ENCODE measurements around the gene SPATA25.

Gene SPATA25

DNA sequence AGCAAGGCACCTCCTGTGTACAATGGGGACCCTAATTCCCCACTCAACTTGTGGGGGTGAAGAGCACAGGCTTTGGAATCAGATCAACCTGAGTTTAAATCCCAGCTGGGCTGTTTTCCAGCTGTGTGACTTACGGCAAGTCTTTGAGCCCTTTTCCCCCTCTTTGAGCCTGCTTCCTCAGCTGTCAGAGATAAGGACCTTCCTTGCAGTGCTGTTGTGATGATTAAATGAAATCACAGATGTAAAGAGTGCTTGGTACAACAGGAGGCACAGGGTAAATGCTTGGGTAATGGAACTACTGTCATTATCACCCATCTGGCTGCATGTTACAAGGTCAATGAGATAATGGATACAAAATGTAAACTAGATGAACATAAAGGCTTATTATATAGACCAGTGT lies 50.6 kb downstream of the SPATA25 start:
- TF ChIP-seq YY1 (IDR thresholded peaks at IDR 0.05; ENCODE audit: insufficient read depth, insufficient read length), result no peak
- no peak for TF ChIP-seq ZNF274 (IDR thresholded peaks at IDR 0.05; ENCODE audit: low read depth, low read length)
- TF ChIP-seq SUZ12 (IDR thresholded peaks at IDR 0.05; ENCODE audit: extremely low read depth, insufficient read depth, insufficient read length), result no peak
- Histone ChIP-seq H3K4me1 (ENCODE audit: insufficient read depth, insufficient read length) (peaks cover 11% of the 10 kb centered on the region), H3K36me3 (ENCODE audit: insufficient read depth, insufficient read length, low read length) (peaks cover 28% of the 10 kb centered on the region), H3K9me3 (ENCODE audit: insufficient read depth, low read length) (no peaks in the 10 kb centered on the region), H3K27me3 (ENCODE audit: insufficient read depth, insufficient read length) (no peaks in the 10 kb centered on the region), H3K9ac (ENCODE audit: insufficient read length, low read depth) (no peak overlapping the region), H3K4me3 (ENCODE audit: insufficient read length, low read depth) (no peak overlapping the region)
- no peak for DNase-seq (ENCODE audit: low read depth, low spot score)

All from NT2/D1 (cell line).